Activated CD8-positive, alpha-beta memory T cell treated with anti-CD3 and anti-CD28 coated beads for 4 hours (primary cell): Measurements from ENCODE around the gene HYAL1.
"Not testable (repeated sequence)": the region's sequence is repeated elsewhere in the genome, so short reads cannot be mapped to it uniquely, and the experiment has no call there.

Experiments used
- DNase-seq, 2 donors: peaks; one replicate each; pipeline ENCODE4 v3.0.0-alpha.2; 2020; ENCODE audit warnings: low read depth in 2 of 2

Gene HYAL1

DNA sequence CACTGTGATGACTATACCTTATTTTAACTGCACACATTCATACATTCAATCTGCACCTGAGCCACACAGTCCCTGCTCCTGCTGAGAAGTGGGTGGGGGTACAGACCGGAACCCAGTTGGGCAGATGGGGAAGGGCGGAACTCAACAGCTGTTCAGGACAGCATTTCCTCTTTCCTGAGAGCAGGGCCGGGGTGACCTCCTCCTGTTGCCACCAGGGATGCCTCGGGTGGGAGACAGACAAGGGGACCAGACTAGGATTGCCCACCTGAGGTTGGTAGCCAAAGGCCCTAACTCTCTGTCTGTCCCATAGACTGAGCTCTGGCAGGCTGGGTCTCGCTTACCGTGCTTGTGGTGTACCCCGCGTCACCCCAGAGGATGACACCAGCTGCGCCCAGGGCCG lies 15.2 kb upstream of the HYAL1 start:
- no peak for DNase-seq

GRCh38 chr3:50318163-50318562 lies 14.8 kb upstream of the HYAL1 start:
- no peak for DNase-seq

DNA sequence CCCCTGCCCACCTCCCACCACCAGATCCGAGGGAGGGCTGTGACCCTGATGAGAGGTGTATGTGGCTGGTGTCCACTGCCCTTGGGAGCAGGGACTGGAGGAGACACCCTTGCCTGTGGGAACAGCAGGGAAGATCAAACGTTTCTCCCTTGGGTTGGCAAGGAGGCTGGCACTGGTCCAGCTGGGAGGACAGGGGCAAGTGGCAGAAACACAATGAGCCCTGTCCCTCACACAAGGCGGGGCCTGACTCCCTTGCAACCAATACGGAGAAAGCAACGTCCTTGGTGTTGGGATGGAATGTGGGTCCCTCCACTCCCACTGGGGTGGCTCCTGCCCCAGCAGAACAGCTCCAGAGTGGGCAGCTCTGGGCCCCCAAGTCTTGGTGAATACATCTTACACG lies 13.9 kb upstream of the HYAL1 start:
- no peak for DNase-seq

DNA sequence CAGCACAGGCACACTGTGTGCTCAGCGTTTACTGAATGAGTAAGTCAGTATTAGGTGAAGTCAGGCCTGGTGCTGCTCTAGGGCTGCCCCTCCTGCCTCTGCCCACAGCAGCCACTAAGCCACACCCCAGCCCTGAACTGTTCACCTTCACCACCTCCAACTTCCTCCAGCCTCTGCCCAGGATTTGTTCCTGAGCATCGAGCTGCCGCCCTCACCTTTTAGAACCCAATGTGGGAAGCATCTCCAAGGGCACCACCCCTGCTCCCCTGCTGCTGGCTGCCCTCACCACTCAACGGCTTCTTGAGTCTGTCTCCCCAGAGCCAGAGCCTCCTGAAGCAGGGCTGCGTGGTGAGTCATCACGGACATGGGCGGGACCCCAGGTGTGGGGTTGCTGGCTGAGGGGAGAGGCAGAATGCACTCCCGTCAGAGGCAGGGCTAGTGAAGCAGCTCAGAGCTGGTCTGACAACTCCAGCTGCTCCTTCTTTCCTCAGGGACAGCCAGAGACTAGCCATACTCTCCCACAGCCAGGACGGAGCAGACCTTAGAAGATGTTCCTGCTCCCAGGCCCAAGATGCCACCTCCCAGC lies 13.4 kb upstream of the HYAL1 start:
- DNase-seq, result peak; percentile 54 to 67

DNA sequence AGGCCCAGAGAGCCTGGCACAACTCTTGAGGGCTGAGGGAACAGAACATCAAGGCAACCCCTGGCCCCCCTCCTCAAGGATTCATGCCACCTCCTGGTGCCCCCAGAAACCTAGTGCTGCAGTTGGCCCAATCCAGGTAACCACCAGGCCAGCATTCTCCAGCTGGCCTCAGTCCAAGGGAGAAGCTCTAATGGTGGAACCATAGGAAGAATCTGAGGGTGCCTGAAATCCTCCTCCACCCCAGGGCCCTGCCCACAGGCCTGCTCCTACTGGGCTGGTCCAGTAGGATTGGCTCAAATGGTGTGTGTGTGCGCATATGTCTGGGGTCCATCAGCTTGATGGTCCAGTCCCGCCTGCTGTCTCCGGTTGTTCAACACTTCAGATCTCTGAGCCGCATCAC lies 11.4 kb upstream of the HYAL1 start:
- DNase-seq, result no peak

GRCh38 chr3:50314342-50314741 lies 11.0 kb upstream of the HYAL1 start:
- no peak for DNase-seq

DNA sequence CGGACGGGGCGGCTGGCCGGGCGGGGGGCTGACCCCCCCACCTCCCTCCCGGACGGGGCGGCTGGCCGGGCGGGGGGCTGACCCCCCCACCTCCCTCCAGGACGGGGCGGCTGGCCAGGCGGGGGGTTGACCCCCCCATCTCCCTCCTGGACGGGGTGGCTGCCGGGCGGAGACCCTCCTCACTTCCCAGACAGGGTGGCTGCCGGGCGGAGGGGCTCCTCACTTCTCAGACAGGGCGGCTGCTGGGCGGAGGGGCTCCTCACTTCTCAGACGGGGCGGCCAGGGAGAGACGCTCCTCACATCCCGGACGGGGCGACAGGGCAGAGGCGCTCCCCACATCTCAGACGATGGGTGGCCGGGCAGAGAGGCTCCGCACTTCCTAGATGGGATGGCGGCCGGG lies 8.7 kb upstream of the HYAL1 start:
- not testable (repeated sequence) for DNase-seq

GRCh38 chr3:50304601-50305000 lies 1.2 kb upstream of the HYAL1 start:
- DNase-seq, result no peak

DNA sequence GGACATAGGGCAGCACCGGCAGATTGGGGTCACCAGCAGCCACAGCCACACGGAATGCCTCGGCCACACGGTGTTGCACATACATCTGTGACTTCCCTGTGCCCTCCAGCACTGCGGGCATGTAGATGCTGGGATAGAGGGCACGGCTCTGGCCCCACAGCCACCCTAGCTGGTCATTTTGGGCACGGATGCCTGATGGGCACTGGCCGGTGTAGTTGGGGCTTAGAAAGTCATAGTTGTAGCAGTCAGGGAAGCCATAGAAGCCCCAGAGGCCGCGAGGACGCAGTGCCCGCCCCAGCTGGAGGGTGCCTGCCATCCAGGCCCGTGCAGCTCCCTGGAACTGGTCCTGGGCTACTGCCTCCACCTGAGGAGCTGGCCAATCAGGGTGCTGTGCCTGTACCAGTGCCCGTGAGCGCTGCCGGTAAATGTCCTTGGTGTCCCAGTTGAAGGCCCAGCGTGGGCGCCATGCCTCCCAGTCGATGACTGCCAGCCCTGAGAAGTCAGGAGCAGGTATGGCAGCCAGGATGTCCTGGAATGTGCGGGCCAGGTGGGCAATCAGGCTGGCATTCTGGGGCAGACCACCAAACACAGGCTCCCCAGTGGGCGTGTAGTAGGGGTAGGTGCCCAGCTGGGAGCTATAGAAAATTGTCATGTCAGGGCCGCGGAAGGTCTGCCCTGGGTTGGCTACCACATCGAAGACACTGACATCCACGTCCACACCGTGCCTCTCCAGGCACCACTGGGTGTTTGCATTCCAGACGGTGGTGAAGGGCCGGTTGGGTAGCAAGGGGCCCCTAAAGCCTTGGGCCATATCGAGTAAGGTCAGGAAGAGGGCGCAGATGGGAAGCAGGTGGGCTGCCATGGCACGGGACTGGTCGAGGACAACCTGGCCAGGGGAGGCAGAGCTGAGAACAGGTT lies 1.0 kb downstream of the HYAL1 start:
- DNase-seq, result no peak

GRCh38 chr3:50300681-50301254 lies 2.6 kb downstream of the HYAL1 start:
- DNase-seq, result no peak

- DNase-seq, result no peak
Observed at GRCh38 chr3:50299929-50300680, 3.3 kb downstream of the HYAL1 start.

GRCh38 chr3:50299638-50299928 lies 3.8 kb downstream of the HYAL1 start:
- no peak for DNase-seq

DNA sequence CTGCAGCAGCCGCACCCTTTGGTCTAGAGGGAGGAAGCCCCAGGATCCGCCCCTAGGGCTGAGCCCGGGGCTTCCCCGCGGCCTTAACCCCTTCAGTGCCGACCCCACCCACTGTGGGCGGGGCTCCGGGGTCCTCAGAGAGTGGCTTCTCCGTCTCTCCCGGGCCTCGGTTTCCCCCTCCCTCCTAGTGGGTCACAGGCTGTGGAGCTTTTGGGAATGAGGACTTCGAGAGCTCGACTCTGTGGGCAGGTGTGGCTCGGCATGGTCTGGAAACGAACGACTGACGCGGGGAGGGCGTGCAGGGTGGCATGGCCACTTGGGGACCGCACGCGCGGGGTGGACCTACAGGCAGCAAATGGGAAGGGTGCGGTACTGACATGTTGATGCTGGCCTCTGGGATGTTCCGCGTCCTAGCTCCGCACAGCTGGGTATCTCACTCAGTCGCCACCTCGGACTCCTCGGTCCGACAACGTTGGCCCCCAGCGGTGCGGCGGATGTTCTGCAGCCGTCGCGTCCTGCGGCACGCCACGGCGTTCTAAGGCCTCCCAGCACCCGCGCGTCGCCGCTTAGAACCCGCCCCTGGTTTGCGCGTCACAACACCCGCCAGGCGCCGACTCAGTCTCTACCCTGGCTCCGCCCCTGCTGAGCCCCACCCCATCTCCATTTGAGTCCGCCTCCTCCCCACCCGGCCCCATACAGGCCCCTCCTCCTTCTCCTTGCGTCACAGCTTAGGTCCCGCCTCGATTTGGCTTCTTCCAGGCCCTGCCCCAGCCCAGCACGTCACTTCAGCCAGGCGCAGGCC lies 4.3 kb downstream of the HYAL1 start, which contains the start of the genes HYAL3 and NAA80:
HYAL3 (minus strand) TSS at position 570 of the 802 bp plus-strand sequence. CDS start 3,803 bp downstream, outside the sequence.
NAA80 (minus strand) TSS at position 570 of the 802 bp plus-strand sequence. CDS start 1,942 bp downstream, outside the sequence.
- peak; percentile 99 for DNase-seq

- DNase-seq, result no peak
Observed at GRCh38 chr3:50297896-50298725, 5.3 kb downstream of the HYAL1 start.

DNA sequence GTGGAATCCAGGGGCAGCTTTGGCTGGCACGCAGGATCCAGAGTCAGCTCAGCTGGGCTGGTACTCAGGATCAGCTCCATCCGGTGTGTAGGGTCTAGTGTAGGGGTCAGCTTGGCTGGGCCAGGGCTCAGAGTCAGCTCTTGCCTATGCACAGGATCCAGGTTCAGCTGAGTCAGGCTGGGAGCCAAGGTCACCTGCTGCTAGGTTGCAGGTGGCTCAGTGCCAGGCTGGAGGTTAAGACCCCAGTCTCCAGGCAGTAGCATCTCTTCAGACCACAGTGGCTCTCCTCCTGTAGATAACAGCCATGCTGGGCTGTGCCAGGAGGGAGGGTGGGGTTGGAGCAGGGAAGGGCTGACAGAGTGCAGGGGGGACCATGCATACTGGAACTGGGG lies 6.0 kb downstream of the HYAL1 start:
- no peak for DNase-seq

DNA sequence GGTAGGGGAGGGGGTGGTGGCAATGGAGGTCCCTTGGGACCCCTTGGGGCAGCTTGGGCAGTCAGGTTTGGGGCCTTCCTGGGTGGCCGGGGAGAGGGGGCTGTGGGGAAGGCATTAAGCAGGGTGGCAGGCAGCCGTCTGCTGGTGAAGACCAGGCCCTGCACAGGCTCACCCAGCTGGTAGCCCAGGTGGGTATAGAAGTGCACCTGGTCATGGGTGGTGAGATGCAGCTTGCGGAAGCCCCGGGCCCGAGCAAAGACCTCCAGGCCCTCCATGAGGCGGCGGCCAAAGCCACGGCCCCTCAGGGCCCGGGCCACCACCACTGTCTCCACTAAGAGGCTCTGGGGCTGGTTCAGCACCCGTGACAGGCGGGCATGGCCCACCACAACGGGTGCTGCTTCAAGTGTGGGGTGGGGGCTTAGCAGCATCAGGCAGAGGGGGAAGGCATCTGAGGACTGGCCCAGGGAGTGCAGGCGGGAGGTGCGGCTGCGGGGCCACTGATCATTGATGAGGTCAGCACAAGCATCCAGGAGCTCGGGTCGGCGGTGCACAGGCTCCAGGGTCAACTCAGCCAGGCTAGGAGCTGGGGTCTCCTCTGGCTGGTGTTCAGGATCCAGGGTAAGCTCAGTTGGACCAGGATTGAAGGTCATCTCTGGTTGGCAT lies 6.5 kb downstream of the HYAL1 start:
- DNase-seq, result no peak

GRCh38 chr3:50295553-50296431 lies 7.6 kb downstream of the HYAL1 start:
- no peak for DNase-seq

DNA sequence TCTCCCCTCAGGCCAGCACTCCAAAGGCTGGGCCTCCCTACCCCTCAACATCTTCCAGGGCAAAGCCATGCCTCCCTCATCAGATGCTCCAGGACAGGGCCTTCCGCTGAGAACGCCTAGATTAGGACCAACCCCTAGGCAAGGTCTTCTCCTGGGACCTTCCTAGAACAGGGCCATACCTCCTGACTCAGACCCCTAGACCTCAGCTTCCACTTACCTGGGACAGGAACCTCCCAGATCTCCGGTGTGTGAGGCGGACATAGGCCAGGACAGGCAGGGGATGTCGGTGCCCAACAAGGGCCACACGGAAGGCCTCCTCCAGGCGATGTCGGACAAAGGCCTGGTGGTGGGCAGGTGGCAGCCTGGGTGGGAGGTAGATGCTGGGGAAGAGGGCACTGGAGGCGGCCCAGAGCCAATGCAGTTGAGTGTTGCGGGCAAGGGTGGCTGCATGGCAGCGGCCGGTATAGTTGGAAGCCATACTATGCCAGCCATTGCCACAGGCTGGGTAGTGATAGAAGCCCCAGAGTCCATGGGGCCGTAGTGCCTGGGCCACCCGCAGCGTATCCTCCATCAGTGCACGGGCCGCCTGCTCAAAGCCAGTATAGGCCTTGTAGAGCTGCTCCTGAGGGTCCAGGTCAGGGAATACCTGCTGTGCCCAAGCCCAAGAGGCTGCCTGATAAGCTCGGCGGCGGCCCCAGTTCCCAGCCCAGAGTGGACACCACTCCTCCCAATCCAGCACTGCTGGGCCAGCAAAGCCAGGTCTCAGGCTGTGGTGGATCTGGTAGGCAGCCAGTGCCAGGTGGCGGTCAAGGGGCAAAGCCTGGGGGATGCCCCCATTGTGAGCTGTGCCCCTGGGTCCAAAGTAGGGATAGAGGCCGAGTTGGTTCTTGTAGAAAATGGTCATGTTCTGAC lies 8.6 kb downstream of the HYAL1 start:
- no peak for DNase-seq
